Activated CD4-positive, alpha-beta memory T cell treated with anti-CD3 and anti-CD28 coated beads, Interleukin-2, amount 10 ng/mL, durations not matched to agents 7 days and 5 days (primary cell): Measurements from ENCODE around the gene ACAA2. TPM values are rescaled to one million over a fixed set of nuclear protein-coding genes. Genes with fewer than 3 reads are reported as not detected.

Experiments
- CTCF ChIA-PET: fragments of 350-600 bp; sonication (Branson Sonifier 250); formaldehyde crosslinking; loops from one replicate; lab custom pipeline; 2021; ENCODE audit warnings: antibody characterized with exemption, inconsistent platforms; lab: Charles Lee
- POLR2A ChIA-PET: fragments of 350-600 bp; sonication (Branson Sonifier 250); formaldehyde crosslinking; loops from one replicate; lab custom pipeline; 2021; ENCODE audit warnings: antibody characterized with exemption; lab: Charles Lee
- DNase-seq: peaks from one replicate; pipeline ENCODE4 v3.0.0-alpha.2; 2020
- H3K27ac Mint-ChIP-seq: one replicate; pipeline ENCODE4 v1.8.0; 2021; ENCODE audit warnings: mild to moderate bottlenecking, mixed read lengths
- H3K27me3 Mint-ChIP-seq: one replicate; pipeline ENCODE4 v1.8.0; 2021; ENCODE audit warnings: mixed read lengths
- H3K36me3 Mint-ChIP-seq: one replicate; pipeline ENCODE4 v1.8.0; 2021; ENCODE audit warnings: low read depth, mixed read lengths
- H3K4me1 Mint-ChIP-seq: one replicate; pipeline ENCODE4 v1.8.0; 2021; ENCODE audit warnings: mixed read lengths
- H3K4me3 Mint-ChIP-seq: one replicate; pipeline ENCODE4 v1.8.0; 2021; ENCODE audit warnings: mild to moderate bottlenecking, mixed read lengths
- H3K9me3 Mint-ChIP-seq: one replicate; pipeline ENCODE4 v1.8.0; 2021; ENCODE audit warnings: mixed read lengths
- total RNA-seq, 2 experiments: library from RNA; stranded (reverse); gene quantifications; one replicate each; pipeline ENCODE4 v1.2.3, GENCODE V29; 2021

The ACAA2 gene
- total RNA-seq, 2 experiments from 2014 or later = 86.8 to 93.1 TPM

DNA sequence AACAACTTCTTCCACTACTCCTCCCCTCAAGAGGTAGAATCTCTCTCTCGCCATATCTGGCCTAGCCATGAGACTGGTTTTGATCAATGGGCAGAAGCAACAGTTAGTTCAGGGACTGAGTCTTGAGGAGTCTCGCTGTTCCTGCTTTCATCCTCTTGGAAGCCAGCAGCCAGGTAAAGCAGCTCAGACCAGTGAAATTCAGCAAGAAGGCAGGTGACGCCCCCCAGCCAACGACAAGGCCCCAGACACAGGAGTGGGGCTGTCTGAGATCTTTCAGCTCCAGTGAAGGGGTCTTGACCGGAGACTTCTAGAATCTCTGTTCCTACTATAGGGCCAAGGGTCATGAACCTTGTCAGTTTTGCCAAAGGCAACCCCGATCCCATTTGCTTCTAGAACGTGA lies 39.7 kb upstream of the ACAA2 start:
- Mint-ChIP-seq H3K27me3 (peaks cover 7% of the 10 kb centered on the region), H3K4me1 (peaks cover 2% of the 10 kb centered on the region), H3K4me3 (no peak overlapping the region), H3K27ac (no peak overlapping the region), H3K36me3 (no peaks in the 10 kb centered on the region), H3K9me3 (no peaks in the 10 kb centered on the region)
- DNase-seq = no peak
- ChIA-PET POLR2A (no interaction called here), CTCF (no interaction called here)

- ChIA-PET CTCF (no interaction called here), POLR2A (interaction anchor here (1.5 kb wide), 1 partner anchor 32 kb away, joined by 3 read pairs; no protein-coding TSS in a partner anchor)
- no peaks in the 10 kb centered on the region for H3K36me3 Mint-ChIP-seq
- no peak overlapping the region for H3K27ac Mint-ChIP-seq
- peaks cover 2% of the 10 kb centered on the region for H3K4me1 Mint-ChIP-seq
- DNase-seq = no peak
- H3K9me3 Mint-ChIP-seq = no peaks in the 10 kb centered on the region
- H3K4me3 Mint-ChIP-seq = no peak overlapping the region
- H3K27me3 Mint-ChIP-seq = peaks cover 9% of the 10 kb centered on the region
These were observed 38.3 kb upstream of the ACAA2 start for GRCh38 chr18:49851624-49852023.

- H3K27ac Mint-ChIP-seq = no peak overlapping the region
- H3K4me3 Mint-ChIP-seq = no peak overlapping the region
- H3K9me3 Mint-ChIP-seq = no peaks in the 10 kb centered on the region
- CTCF ChIA-PET = interaction anchor here (0.7 to 3.1 kb wide), 2 partner anchors 8 to 10 kb away, joined by 3 to 11 read pairs; no protein-coding TSS in a partner anchor
- H3K27me3 Mint-ChIP-seq = peaks cover 9% of the 10 kb centered on the region
- DNase-seq = no peak
- POLR2A ChIA-PET = no interaction called here
- peaks cover 2% of the 10 kb centered on the region for H3K4me1 Mint-ChIP-seq
- H3K36me3 Mint-ChIP-seq = no peaks in the 10 kb centered on the region
These were observed 37.3 kb upstream of the ACAA2 start for GRCh38 chr18:49850636-49851035.

- ChIA-PET CTCF (interaction anchor here (3.1 kb wide), 1 partner anchor 11 kb away, joined by 11 read pairs; no protein-coding TSS in a partner anchor), POLR2A (no interaction called here)
- peaks cover 2% of the 10 kb centered on the region for H3K4me1 Mint-ChIP-seq
- no peaks in the 10 kb centered on the region for H3K9me3 Mint-ChIP-seq
- no peak for DNase-seq
- H3K36me3 Mint-ChIP-seq = no peaks in the 10 kb centered on the region
- H3K27ac Mint-ChIP-seq = no peak overlapping the region
- no peak overlapping the region for H3K4me3 Mint-ChIP-seq
- H3K27me3 Mint-ChIP-seq = peaks cover 9% of the 10 kb centered on the region
These were observed 36.2 kb upstream of the ACAA2 start for GRCh38 chr18:49849331-49850217.

DNA sequence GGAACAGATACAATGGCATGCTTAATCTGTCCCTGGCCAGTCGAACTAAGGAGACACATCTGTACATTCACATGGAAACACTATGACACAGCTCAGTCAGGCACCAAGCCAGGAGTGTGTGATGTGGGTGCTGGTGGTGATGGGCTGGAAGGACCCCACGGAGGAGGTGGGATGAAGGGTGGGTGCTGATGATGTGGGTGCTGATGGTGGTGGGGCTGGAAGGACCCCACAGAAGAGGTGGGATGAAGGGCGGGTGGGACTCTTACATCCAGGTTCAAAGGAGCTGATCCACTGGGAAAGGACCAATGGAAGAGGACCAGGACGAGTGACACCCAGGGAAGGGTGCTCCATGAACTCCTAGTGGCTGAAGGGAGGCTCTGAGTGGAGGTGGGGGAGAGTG lies 34.8 kb upstream of the ACAA2 start:
- DNase-seq = no peak
- peaks cover 9% of the 10 kb centered on the region for H3K27me3 Mint-ChIP-seq
- H3K9me3 Mint-ChIP-seq = no peaks in the 10 kb centered on the region
- peaks cover 2% of the 10 kb centered on the region for H3K4me1 Mint-ChIP-seq
- CTCF ChIA-PET = interaction anchor here (3.1 kb wide), 1 partner anchor 12 kb away, joined by 11 read pairs; no protein-coding TSS in a partner anchor
- H3K36me3 Mint-ChIP-seq = no peaks in the 10 kb centered on the region
- no peak overlapping the region for H3K27ac Mint-ChIP-seq
- POLR2A ChIA-PET = no interaction called here
- no peak overlapping the region for H3K4me3 Mint-ChIP-seq

GRCh38 chr18:49847524-49847923 lies 34.2 kb upstream of the ACAA2 start:
- H3K27ac Mint-ChIP-seq = no peak overlapping the region
- peaks cover 2% of the 10 kb centered on the region for H3K4me1 Mint-ChIP-seq
- H3K36me3 Mint-ChIP-seq = no peaks in the 10 kb centered on the region
- no peak for DNase-seq
- peaks cover 9% of the 10 kb centered on the region for H3K27me3 Mint-ChIP-seq
- POLR2A ChIA-PET = no interaction called here
- CTCF ChIA-PET = no interaction called here
- H3K9me3 Mint-ChIP-seq = no peaks in the 10 kb centered on the region
- no peak overlapping the region for H3K4me3 Mint-ChIP-seq

- ChIA-PET POLR2A (no interaction called here), CTCF (no interaction called here)
- Mint-ChIP-seq H3K4me1 (peaks cover 2% of the 10 kb centered on the region), H3K4me3 (no peak overlapping the region), H3K9me3 (no peaks in the 10 kb centered on the region), H3K27ac (no peak overlapping the region), H3K36me3 (no peaks in the 10 kb centered on the region), H3K27me3 (peaks cover 9% of the 10 kb centered on the region)
- DNase-seq = no peak
These were observed 33.6 kb upstream of the ACAA2 start for GRCh38 chr18:49846718-49847470.

DNA sequence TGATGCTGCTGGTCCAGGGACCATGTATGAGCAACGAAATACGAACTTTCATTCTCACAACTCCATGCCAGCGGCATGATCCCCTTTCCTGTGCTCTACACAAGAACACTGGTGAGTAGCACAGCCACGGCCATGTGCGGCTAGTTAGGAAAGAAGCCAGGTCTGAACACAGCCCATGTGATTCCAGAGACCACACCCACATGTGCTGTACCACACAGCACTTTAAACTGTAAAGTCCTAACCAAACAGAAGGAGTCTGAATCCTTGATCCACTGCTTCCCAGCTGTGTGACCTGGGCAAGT lies 33.0 kb upstream of the ACAA2 start:
- no peak for DNase-seq
- Mint-ChIP-seq H3K4me1 (peaks cover 2% of the 10 kb centered on the region), H3K27me3 (peaks cover 9% of the 10 kb centered on the region), H3K27ac (no peak overlapping the region), H3K9me3 (no peaks in the 10 kb centered on the region), H3K4me3 (no peak overlapping the region), H3K36me3 (no peaks in the 10 kb centered on the region)
- ChIA-PET CTCF (no interaction called here), POLR2A (no interaction called here)

DNA sequence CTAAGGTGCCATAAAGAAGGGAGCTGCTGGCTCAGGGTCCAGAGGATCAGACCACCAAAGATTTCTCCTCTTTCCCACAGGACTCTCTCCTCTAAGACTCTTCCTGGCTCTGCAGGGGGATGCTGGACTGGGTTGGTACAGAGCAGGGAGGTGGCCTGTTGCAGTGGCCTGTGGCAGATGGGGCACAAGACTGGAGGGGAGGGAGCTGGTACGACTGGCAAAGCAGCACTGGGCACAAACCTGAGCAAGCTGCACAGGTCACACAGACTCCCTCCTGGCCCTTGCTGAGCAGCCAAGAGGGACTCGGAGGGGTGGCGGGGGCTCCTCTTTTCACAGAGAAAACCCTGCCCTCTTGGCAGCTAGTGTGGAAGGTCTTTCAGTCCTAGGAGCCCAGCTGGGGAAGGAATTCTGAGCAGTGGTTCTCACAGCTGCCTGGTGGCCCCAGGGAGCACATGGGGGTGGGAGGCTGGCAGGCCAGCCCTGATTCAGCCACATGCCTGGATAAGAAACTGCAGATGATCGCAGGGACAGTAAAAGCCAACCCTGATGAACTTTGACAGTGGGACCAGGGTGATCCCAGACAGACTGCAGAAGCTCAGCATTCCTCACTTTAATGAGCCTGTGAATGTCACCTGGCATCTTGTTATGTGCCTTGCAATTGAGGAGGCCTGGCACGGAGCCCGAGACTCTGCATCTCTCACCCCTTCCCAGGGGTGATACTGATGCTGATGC lies 32.5 kb upstream of the ACAA2 start:
- H3K9me3 Mint-ChIP-seq = no peaks in the 10 kb centered on the region
- H3K4me1 Mint-ChIP-seq = peaks cover 2% of the 10 kb centered on the region
- no peaks in the 10 kb centered on the region for H3K36me3 Mint-ChIP-seq
- POLR2A ChIA-PET = interaction anchor here (1.2 kb wide), 1 partner anchor 26 kb away, joined by 3 read pairs; no protein-coding TSS in a partner anchor
- no peak overlapping the region for H3K27ac Mint-ChIP-seq
- no peak overlapping the region for H3K4me3 Mint-ChIP-seq
- H3K27me3 Mint-ChIP-seq = peaks cover 9% of the 10 kb centered on the region
- CTCF ChIA-PET = no interaction called here
- no peak for DNase-seq

- H3K9me3 Mint-ChIP-seq = no peaks in the 10 kb centered on the region
- H3K27me3 Mint-ChIP-seq = peaks cover 9% of the 10 kb centered on the region
- DNase-seq = no peak
- POLR2A ChIA-PET = interaction anchor here (1.2 kb wide), 1 partner anchor 25 kb away, joined by 3 read pairs; no protein-coding TSS in a partner anchor
- H3K4me1 Mint-ChIP-seq = peaks cover 2% of the 10 kb centered on the region
- H3K27ac Mint-ChIP-seq = no peak overlapping the region
- H3K36me3 Mint-ChIP-seq = no peaks in the 10 kb centered on the region
- CTCF ChIA-PET = no interaction called here
- no peak overlapping the region for H3K4me3 Mint-ChIP-seq
These were observed 31.6 kb upstream of the ACAA2 start for GRCh38 chr18:49844903-49845302.

DNA sequence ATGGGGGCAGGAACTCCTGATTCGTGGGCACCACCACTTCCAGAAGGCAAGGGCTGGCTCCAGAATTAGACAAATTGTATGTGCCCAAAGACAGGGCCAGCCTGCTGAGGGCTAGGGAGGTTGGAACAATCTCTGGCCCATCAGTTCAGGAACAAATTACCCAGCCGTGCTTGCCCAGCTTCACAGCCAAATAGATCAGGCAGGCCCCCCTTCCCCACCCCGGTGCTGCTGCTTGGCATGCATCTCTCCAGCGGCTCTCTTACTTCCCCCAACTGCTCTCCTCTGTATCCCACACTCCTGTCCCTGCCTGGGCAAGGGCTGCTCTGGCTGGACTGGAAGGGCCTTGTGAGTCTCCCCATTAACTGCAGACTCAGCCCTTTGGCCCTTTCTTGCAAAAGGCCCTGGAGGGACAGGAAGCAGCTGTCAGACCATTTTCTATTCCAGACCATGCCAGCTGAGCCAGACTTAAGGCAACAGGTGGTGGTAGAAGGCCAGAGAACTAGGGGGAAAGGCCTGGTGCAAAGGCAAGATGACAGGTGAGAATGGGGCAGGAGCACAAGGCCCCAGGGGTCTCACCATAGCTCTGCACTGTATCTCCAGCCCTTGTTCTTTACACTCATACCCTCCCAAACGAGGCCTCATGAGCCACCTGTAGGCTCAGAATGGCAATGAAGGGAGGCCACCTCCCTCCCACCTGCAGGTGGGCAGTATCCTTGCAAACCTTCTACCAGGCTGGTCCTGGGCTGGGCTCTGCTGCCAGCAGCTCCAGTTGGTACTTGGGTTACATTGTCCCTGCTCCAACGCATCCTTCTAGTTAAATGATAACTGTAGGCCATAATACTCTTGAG lies 30.7 kb upstream of the ACAA2 start:
- Mint-ChIP-seq H3K9me3 (no peaks in the 10 kb centered on the region), H3K27ac (no peak overlapping the region), H3K36me3 (no peaks in the 10 kb centered on the region), H3K4me1 (no peaks in the 10 kb centered on the region), H3K4me3 (no peak overlapping the region), H3K27me3 (peaks cover 9% of the 10 kb centered on the region)
- ChIA-PET CTCF (no interaction called here), POLR2A (no interaction called here)
- no peak for DNase-seq

DNA sequence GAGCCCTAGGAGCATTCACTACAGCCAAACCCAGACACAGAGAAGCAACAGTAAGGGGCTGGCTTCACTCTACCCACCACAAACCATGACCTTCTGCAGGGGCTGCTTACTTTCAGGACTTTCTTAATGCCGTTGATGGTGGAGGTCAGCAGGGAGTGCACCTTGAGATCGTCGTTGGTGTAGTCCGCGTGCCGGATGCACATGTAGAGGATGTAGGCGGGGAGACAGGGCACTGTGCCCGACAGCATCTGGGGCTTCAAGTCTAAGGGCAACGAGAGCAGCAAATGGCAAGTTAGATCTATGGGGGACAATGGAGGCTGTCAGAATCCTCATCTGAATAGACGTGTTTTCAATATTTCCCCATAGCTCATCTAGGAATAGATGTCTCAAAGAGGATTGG lies 29.8 kb upstream of the ACAA2 start:
- Mint-ChIP-seq H3K27me3 (peaks cover 3% of the 10 kb centered on the region), H3K9me3 (no peaks in the 10 kb centered on the region), H3K4me1 (no peaks in the 10 kb centered on the region), H3K27ac (no peak overlapping the region), H3K4me3 (no peak overlapping the region), H3K36me3 (no peaks in the 10 kb centered on the region)
- ChIA-PET POLR2A (no interaction called here), CTCF (no interaction called here)
- DNase-seq = no peak
